ENCODE results near the gene CHMP1B.

- no peak for TF ChIP-seq EZH2phosphoT487 (IDR thresholded peaks at IDR 0.05; ENCODE audit: insufficient read depth, low read depth)
- TF ChIP-seq EZH2 (IDR thresholded peaks at IDR 0.05; ENCODE audit: insufficient read depth, poor library complexity, severe bottlenecking): no peak
Measured at GRCh38 chr18:11874676-11875075, 23.5 kb downstream of the CHMP1B start.

All from GM23248 (cell line).